Neural cell (in vitro differentiated cells): ENCODE measurements around the gene LCE6A. TPM values are rescaled to one million over a fixed set of nuclear protein-coding genes. Genes with fewer than 3 reads are reported as not detected.

Source experiments
- H2AFZ ChIP-seq: fragments of 200-600, 300-800 bp; sonication (generic), shearing (Covaris generic); 2 replicates; pipeline ENCODE4 v1.6.0; 2014; ENCODE audit warnings: low read depth, mild to moderate bottlenecking, antibody characterized with exemption, low read length, moderate library complexity
- H3F3A ChIP-seq: fragments of 200-600 bp; shearing (Covaris generic); 2 replicates; pipeline ENCODE4 v1.6.1; 2016; ENCODE audit warnings: mild to moderate bottlenecking, moderate library complexity, mixed read lengths, antibody characterized with exemption, low read length; ENCODE audit not compliant: insufficient read depth, poor library complexity, severe bottlenecking
- H3K27ac ChIP-seq: fragments of 200-600, 300-800 bp; sonication (generic), shearing (Covaris generic); 2 replicates; pipeline ENCODE4 v1.5.1; 2014; ENCODE audit warnings: mild to moderate bottlenecking, low read length, moderate library complexity
- H3K27me3 ChIP-seq: fragments of 300-800, 200-600 bp; sonication (generic), shearing (Covaris generic); 2 replicates; pipeline ENCODE4 v1.6.0; 2014; ENCODE audit warnings: mild to moderate bottlenecking, low read depth, low read length, moderate library complexity; ENCODE audit not compliant: insufficient read depth
- H3K36me3 ChIP-seq: fragments of 300-800, 200-600 bp; sonication (generic), shearing (Covaris generic); 2 replicates; pipeline ENCODE4 v1.5.1; 2014; ENCODE audit warnings: mild to moderate bottlenecking, antibody characterized with exemption, low read length, moderate library complexity; ENCODE audit not compliant: insufficient read depth
- H3K4me2 ChIP-seq: fragments of 300-800, 200-600 bp; sonication (generic), shearing (Covaris generic); 2 replicates; pipeline ENCODE4 v1.6.0; 2014; ENCODE audit warnings: mild to moderate bottlenecking, low read length
- H3K4me3 ChIP-seq: fragments of 300-800, 200-600 bp; sonication (generic), shearing (Covaris generic); 2 replicates; pipeline ENCODE4 v1.5.1; 2014; ENCODE audit warnings: mild to moderate bottlenecking, low read length, moderate library complexity
- H3K79me2 ChIP-seq: fragments of 200-600 bp; shearing (Covaris generic); replicated peaks from 2 replicates; pipeline ENCODE4 v1.6.0; 2014; ENCODE audit warnings: mild to moderate bottlenecking, low read length, moderate library complexity; ENCODE audit not compliant: insufficient read depth
- H3K9ac ChIP-seq: fragments of 300-800, 200-600 bp; sonication (generic), shearing (Covaris generic); 2 replicates; pipeline ENCODE4 v1.6.1; 2016; ENCODE audit warnings: mild to moderate bottlenecking, low read length, mixed read lengths
- H3K9me2 ChIP-seq: fragments of 200-600 bp; shearing (Covaris generic); 2 replicates; pipeline ENCODE4 v1.6.1; 2016; ENCODE audit warnings: mild to moderate bottlenecking, low read length, mixed read lengths; ENCODE audit not compliant: insufficient read depth
- H3K9me3 ChIP-seq: fragments of 200-600, 300-800 bp; sonication (generic), shearing (Covaris generic); 2 replicates; pipeline ENCODE4 v1.6.1; 2016; ENCODE audit warnings: mild to moderate bottlenecking, mixed run types, low read length, moderate library complexity, mixed read lengths
- H4K20me1 ChIP-seq: fragments of 200-600 bp; shearing (Covaris generic); 2 replicates; pipeline ENCODE4 v1.6.1; 2016; ENCODE audit warnings: mild to moderate bottlenecking, mixed run types; ENCODE audit not compliant: insufficient read depth
- EP300 ChIP-seq: fragments of 450-650 bp; conservative IDR thresholded peaks from 2 replicates; pipeline ENCODE4 v1.6.1; 2014; ENCODE audit warnings: antibody characterized with exemption, mild to moderate bottlenecking, moderate library complexity; ENCODE audit not compliant: poor library complexity, severe bottlenecking
- EZH2 ChIP-seq: fragments of 200-600, 300-800 bp; shearing (Covaris generic), sonication (generic); IDR thresholded peaks from 2 replicates; pipeline ENCODE4 v1.6.1; 2014; ENCODE audit warnings: antibody characterized with exemption, low read length, borderline replicate concordance, mild to moderate bottlenecking; ENCODE audit not compliant: insufficient read depth, poor library complexity, severe bottlenecking
- MXI1 ChIP-seq: fragments of 450-650 bp; conservative IDR thresholded peaks from 2 replicates; pipeline ENCODE4 v1.6.1; 2014; ENCODE audit warnings: antibody characterized with exemption, mild to moderate bottlenecking; ENCODE audit not compliant: poor library complexity, severe bottlenecking
- POLR2AphosphoS5 ChIP-seq: IDR thresholded peaks from 2 replicates; pipeline ENCODE4 v1.6.1; 2012
- RAD21 ChIP-seq: fragments of 450-650 bp; conservative IDR thresholded peaks from 2 replicates; pipeline ENCODE4 v1.6.1; 2014; ENCODE audit warnings: antibody characterized with exemption, mild to moderate bottlenecking, moderate library complexity
- SMC3 ChIP-seq: fragments of 450-650 bp; conservative IDR thresholded peaks from 2 replicates; pipeline ENCODE4 v1.6.1; 2014; ENCODE audit warnings: antibody characterized with exemption, mild to moderate bottlenecking, moderate library complexity; ENCODE audit not compliant: poor library complexity
- TAF1 ChIP-seq: IDR thresholded peaks from 2 replicates; pipeline ENCODE4 v1.6.1; 2012; ENCODE audit warnings: low read depth
- polyA plus RNA-seq: library from polyadenylated mRNA; depleted of rRNA; stranded (reverse); fragments of >200 nt; gene quantifications from 2 replicates; pipeline ENCODE4 v1.2.3, GENCODE V29; 2014
- TF ChIP-seq, protein P1 (sequence below): IDR thresholded peaks from 2 replicates; pipeline ENCODE4 v1.6.1; 2012; ENCODE audit warnings: borderline replicate concordance
- TF ChIP-seq, protein P2 (sequence below): fragments of 450-650 bp; IDR thresholded peaks from 2 replicates; pipeline ENCODE4 v1.5.1; 2014; ENCODE audit warnings: antibody characterized with exemption, mild to moderate bottlenecking, moderate library complexity; ENCODE audit not compliant: poor library complexity, severe bottlenecking

The LCE6A gene
- polyA plus RNA-seq, 1 donor from 2014 or later: not detected

DNA sequence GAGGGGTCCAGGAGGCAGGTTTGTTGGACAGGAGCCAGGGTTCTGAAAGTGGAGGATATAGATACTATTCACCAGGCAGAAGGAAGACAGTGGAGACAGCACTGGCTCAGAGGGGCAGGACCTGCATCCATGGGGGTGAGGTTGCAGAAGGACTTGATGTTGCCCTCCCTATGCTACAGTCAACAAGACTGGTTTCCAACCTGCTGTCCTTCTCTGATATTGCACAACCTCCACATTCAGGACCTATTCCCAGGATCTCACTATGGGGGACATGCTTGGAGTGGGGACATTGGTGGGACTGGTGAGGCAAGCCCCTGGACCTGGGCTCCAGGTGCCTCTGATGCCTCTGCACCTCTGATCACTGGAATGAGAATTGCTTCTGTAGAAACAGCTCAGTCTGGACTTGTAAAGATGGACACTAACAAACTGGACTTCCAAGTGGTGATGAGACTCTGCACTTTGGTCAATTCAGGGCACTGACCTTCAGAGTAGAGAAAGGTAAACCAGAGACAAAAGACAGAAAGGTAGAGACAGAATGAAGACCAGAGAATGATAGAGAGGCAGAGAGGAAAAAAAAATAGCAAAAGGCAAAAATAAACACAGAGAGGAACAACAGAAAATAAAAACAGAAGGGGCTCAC is 37.0 kb downstream of the LCE6A start:
- Histone ChIP-seq H4K20me1 (no peaks in the 10 kb centered on the region), H2AFZ (no peak overlapping the region), H3F3A (no peaks in the 10 kb centered on the region), H3K4me2 (no peak overlapping the region), H3K27me3 (no peaks in the 10 kb centered on the region), H3K9me3 (no peaks in the 10 kb centered on the region), H3K79me2 (no peaks in the 10 kb centered on the region), H3K9ac (no peak overlapping the region), H3K27ac (no peak overlapping the region), H3K36me3 (no peaks in the 10 kb centered on the region), H3K9me2 (no peaks in the 10 kb centered on the region), H3K4me3 (no peak overlapping the region)
- TF ChIP-seq EZH2 (no peak), SMC3 (no peak), MXI1 (no peak)

DNA sequence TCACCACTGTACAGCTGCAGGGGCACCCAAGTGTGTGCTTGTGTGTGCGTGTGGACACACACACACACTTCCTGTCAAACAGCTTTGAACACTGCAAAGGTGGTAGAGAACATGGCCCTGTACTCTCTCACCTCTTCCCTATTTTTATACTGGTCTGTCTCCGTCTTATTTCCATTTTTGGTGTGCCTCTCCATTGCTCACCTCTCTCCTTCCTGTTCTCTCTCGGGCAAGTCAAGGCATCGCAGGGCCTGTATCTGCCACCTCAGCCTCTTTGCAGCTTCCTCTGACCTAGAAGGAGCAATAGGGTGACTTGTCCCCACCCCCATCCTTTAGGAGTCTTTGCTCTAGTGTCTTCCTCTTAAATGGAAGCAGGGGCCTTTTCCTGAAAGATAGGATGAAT is 37.7 kb downstream of the LCE6A start:
- Histone ChIP-seq H3K9me2 (no peaks in the 10 kb centered on the region), H3K27me3 (no peaks in the 10 kb centered on the region), H3K4me3 (no peak overlapping the region), H3K4me2 (no peak overlapping the region), H3F3A (no peaks in the 10 kb centered on the region), H4K20me1 (no peaks in the 10 kb centered on the region), H3K79me2 (no peaks in the 10 kb centered on the region), H3K27ac (no peak overlapping the region), H3K9me3 (no peaks in the 10 kb centered on the region), H3K36me3 (no peaks in the 10 kb centered on the region), H2AFZ (no peak overlapping the region), H3K9ac (no peak overlapping the region)
- TF ChIP-seq MXI1 (no peak), EZH2 (no peak), EP300 (no peak), SMC3 (no peak), RAD21 (no peak), TAF1 (no peak), POLR2AphosphoS5 (no peak)
- TF ChIP-seq, protein P1, sequence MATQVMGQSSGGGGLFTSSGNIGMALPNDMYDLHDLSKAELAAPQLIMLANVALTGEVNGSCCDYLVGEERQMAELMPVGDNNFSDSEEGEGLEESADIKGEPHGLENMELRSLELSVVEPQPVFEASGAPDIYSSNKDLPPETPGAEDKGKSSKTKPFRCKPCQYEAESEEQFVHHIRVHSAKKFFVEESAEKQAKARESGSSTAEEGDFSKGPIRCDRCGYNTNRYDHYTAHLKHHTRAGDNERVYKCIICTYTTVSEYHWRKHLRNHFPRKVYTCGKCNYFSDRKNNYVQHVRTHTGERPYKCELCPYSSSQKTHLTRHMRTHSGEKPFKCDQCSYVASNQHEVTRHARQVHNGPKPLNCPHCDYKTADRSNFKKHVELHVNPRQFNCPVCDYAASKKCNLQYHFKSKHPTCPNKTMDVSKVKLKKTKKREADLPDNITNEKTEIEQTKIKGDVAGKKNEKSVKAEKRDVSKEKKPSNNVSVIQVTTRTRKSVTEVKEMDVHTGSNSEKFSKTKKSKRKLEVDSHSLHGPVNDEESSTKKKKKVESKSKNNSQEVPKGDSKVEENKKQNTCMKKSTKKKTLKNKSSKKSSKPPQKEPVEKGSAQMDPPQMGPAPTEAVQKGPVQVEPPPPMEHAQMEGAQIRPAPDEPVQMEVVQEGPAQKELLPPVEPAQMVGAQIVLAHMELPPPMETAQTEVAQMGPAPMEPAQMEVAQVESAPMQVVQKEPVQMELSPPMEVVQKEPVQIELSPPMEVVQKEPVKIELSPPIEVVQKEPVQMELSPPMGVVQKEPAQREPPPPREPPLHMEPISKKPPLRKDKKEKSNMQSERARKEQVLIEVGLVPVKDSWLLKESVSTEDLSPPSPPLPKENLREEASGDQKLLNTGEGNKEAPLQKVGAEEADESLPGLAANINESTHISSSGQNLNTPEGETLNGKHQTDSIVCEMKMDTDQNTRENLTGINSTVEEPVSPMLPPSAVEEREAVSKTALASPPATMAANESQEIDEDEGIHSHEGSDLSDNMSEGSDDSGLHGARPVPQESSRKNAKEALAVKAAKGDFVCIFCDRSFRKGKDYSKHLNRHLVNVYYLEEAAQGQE: no peak
- TF ChIP-seq, protein P2, sequence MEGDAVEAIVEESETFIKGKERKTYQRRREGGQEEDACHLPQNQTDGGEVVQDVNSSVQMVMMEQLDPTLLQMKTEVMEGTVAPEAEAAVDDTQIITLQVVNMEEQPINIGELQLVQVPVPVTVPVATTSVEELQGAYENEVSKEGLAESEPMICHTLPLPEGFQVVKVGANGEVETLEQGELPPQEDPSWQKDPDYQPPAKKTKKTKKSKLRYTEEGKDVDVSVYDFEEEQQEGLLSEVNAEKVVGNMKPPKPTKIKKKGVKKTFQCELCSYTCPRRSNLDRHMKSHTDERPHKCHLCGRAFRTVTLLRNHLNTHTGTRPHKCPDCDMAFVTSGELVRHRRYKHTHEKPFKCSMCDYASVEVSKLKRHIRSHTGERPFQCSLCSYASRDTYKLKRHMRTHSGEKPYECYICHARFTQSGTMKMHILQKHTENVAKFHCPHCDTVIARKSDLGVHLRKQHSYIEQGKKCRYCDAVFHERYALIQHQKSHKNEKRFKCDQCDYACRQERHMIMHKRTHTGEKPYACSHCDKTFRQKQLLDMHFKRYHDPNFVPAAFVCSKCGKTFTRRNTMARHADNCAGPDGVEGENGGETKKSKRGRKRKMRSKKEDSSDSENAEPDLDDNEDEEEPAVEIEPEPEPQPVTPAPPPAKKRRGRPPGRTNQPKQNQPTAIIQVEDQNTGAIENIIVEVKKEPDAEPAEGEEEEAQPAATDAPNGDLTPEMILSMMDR: no peak

DNA sequence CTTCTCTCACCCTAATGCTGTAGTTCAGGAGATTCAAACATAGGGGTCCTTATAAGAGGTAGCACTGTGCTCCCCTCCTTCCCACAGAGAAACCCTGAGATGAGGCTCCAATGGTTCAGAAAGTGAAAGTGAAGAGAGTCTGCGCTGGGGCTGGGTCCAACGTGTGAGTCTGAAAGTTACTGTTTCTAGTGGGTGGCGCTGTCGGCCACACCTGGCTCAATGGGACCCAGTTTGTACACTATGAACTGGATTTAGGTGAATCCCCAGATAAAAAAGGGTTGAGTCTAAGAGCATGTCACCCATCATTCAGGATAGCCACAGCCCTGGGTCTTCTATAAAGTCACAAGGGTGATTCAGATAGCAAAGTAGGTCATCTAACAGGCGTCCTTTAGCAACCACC is 38.3 kb downstream of the LCE6A start:
- no peak overlapping the region for H3K4me2 ChIP-seq
- H3K4me3 ChIP-seq: no peak overlapping the region
- no peaks in the 10 kb centered on the region for H3K9me2 ChIP-seq
- no peaks in the 10 kb centered on the region for H3K79me2 ChIP-seq
- H3F3A ChIP-seq: no peaks in the 10 kb centered on the region
- no peak overlapping the region for H2AFZ ChIP-seq
- no peak overlapping the region for H3K27ac ChIP-seq
- TF ChIP-seq, protein P2: no peak
- TF ChIP-seq RAD21 (no peak), EP300 (no peak), SMC3 (no peak), MXI1 (no peak), TAF1 (no peak), POLR2AphosphoS5 (no peak), EZH2 (no peak)
- TF ChIP-seq, protein P1: no peak
- H3K9ac ChIP-seq: no peak overlapping the region
- H3K36me3 ChIP-seq: no peaks in the 10 kb centered on the region
- H4K20me1 ChIP-seq: no peaks in the 10 kb centered on the region
- H3K9me3 ChIP-seq: no peaks in the 10 kb centered on the region
- no peaks in the 10 kb centered on the region for H3K27me3 ChIP-seq
